ENCODE results near the gene NQO2.
"Not testable (repeated sequence)": the region's sequence is repeated elsewhere in the genome, so short reads cannot be mapped to it uniquely, and the experiment has no call there.

The NQO2 gene

GRCh38 chr6:3037638-3038365, 38.1 kb downstream of the NQO2 start:
- DNase-seq (ENCODE audit: low spot score) = no peak

GRCh38 chr6:3039384-3039783, 39.7 kb downstream of the NQO2 start:
- no peak for DNase-seq (ENCODE audit: low spot score)

- no peak for DNase-seq (ENCODE audit: low spot score)
Measured at GRCh38 chr6:3041147-3041546, 41.5 kb downstream of the NQO2 start.

- no peak for DNase-seq (ENCODE audit: low spot score)
Measured at GRCh38 chr6:3041606-3042005, 41.9 kb downstream of the NQO2 start.

- no peak for DNase-seq (ENCODE audit: low spot score)
Measured at GRCh38 chr6:3045369-3045768, 45.7 kb downstream of the NQO2 start.

GRCh38 chr6:3045777-3046176, 46.1 kb downstream of the NQO2 start:
- DNase-seq (ENCODE audit: low spot score) = no peak

GRCh38 chr6:3046295-3046694, 46.6 kb downstream of the NQO2 start:
- DNase-seq (ENCODE audit: low spot score) = no peak

GRCh38 chr6:3048009-3048408, 48.3 kb downstream of the NQO2 start:
- DNase-seq (ENCODE audit: low spot score) = not testable (repeated sequence)

- DNase-seq (ENCODE audit: low spot score) = no peak
Measured at GRCh38 chr6:3052481-3053230, 53.0 kb downstream of the NQO2 start.

GRCh38 chr6:3053231-3053508, 53.5 kb downstream of the NQO2 start:
- DNase-seq (ENCODE audit: low spot score) = no peak

GRCh38 chr6:3054229-3055157, 54.8 kb downstream of the NQO2 start:
- DNase-seq (ENCODE audit: low spot score) = not testable (repeated sequence)

GRCh38 chr6:3055158-3055499, 55.4 kb downstream of the NQO2 start:
- DNase-seq (ENCODE audit: low spot score) = not testable (repeated sequence)

- DNase-seq (ENCODE audit: low spot score) = no peak
Measured at GRCh38 chr6:3057063-3057770, 57.5 kb downstream of the NQO2 start.

GRCh38 chr6:3058957-3059356, 59.3 kb downstream of the NQO2 start:
- no peak for DNase-seq (ENCODE audit: low spot score)

- not testable (repeated sequence) for DNase-seq (ENCODE audit: low spot score)
Measured at GRCh38 chr6:3060092-3060491, 60.4 kb downstream of the NQO2 start.

GRCh38 chr6:3061501-3061941, 61.8 kb downstream of the NQO2 start:
- DNase-seq (ENCODE audit: low spot score) = no peak

- DNase-seq (ENCODE audit: low spot score) = not testable (repeated sequence)
Measured at GRCh38 chr6:3063340-3063732, 63.6 kb downstream of the NQO2 start.

- peak; percentile 85 for DNase-seq (ENCODE audit: low spot score)
Measured at GRCh38 chr6:3063733-3064700, 64.3 kb downstream of the NQO2 start.

- peak; percentile 93 for DNase-seq (ENCODE audit: low spot score)
Measured at GRCh38 chr6:3068329-3069214, 68.9 kb downstream of the NQO2 start, which contains the start of gene RIPK1. Gene RIPK1, plus strand, starts transcription at chr6:3068494. Its CDS starts 8,330 bp downstream, at chr6:3076824.
